ENCODE measurements around the gene ERC1. TPM values are rescaled to one million over a fixed set of nuclear protein-coding genes. Genes with fewer than 3 reads are reported as not detected.

The ERC1 gene
- total and polyA plus RNA-seq, 2 donors from 2014 or later = 5.1 to 68.3 TPM

GRCh38 chr12:1204581-1205121 lies 213.6 kb downstream of the ERC1 start:
- intact Hi-C loops (cut with DNase I) = no loop called here
- no peak for FAIRE-seq

GRCh38 chr12:1205512-1206060 lies 214.6 kb downstream of the ERC1 start:
- no peak overlapping the region for H3K4me3 ChIP-seq (ENCODE audit: low read length in 3 of 3)
- no peaks in the 10 kb centered on the region for H3K4me1 ChIP-seq (ENCODE audit: control insufficient read depth in 2 of 3, insufficient read depth in 2 of 3, low read depth in 1 of 3, low read length in 3 of 3)
- no peak overlapping the region for H3K9ac ChIP-seq (ENCODE audit: low read length in 3 of 3)
- TF ChIP-seq CTCF (IDR thresholded peaks at IDR 0.05; ENCODE audit: borderline replicate concordance, extremely low read depth, insufficient read depth) = no peak
- DNase-seq (peak in 1 of 5 donors; percentile 11), FAIRE-seq (no peak)
- H3K27ac ChIP-seq (ENCODE audit: low read depth in 2 of 2, low read length in 2 of 2) = no peak overlapping the region
- no peaks in the 10 kb centered on the region for H3K27me3 ChIP-seq (ENCODE audit: control insufficient read depth, insufficient read depth, low read length)
- no peaks in the 10 kb centered on the region for H3K36me3 ChIP-seq (ENCODE audit: control insufficient read depth in 2 of 3, insufficient read depth in 3 of 3, low read length in 3 of 3)
- no peaks in the 10 kb centered on the region for H3K9me3 ChIP-seq (ENCODE audit: control insufficient read depth in 2 of 3, insufficient read depth in 1 of 3, low read length in 3 of 3)
- intact Hi-C loops (cut with DNase I) = no loop called here

More at GRCh38 chr12:1204581-1205121, 213.6 kb downstream of the ERC1 start:
- Histone ChIP-seq H3K36me3 (ENCODE audit: control insufficient read depth in 2 of 3, insufficient read depth in 3 of 3, low read length in 3 of 3) (no peaks in the 10 kb centered on the region), H3K27ac (ENCODE audit: low read depth in 2 of 2, low read length in 2 of 2) (peak overlapping the region in 1 of 2 donors; percentile 72), H3K9me3 (ENCODE audit: control insufficient read depth in 2 of 3, insufficient read depth in 1 of 3, low read length in 3 of 3) (no peaks in the 10 kb centered on the region), H3K4me3 (ENCODE audit: low read length in 3 of 3) (peak overlapping the region; percentile 38 to 60 (median 42)), H3K27me3 (ENCODE audit: control insufficient read depth, insufficient read depth, low read length) (no peaks in the 10 kb centered on the region), H3K9ac (ENCODE audit: low read length in 3 of 3) (peak overlapping the region in 2 of 3 donors; percentile 16 to 43), H3K4me1 (ENCODE audit: control insufficient read depth in 2 of 3, insufficient read depth in 2 of 3, low read depth in 1 of 3, low read length in 3 of 3) (no peaks in the 10 kb centered on the region)
- no peak for TF ChIP-seq CTCF (IDR thresholded peaks at IDR 0.05; ENCODE audit: borderline replicate concordance, extremely low read depth, insufficient read depth)
- peak in 1 of 5 donors; percentile 19 for DNase-seq

GRCh38 chr12:1206118-1206734 lies 215.2 kb downstream of the ERC1 start:
- H3K27me3 ChIP-seq (ENCODE audit: control insufficient read depth, insufficient read depth, low read length) = no peaks in the 10 kb centered on the region
- no peak overlapping the region for H3K27ac ChIP-seq (ENCODE audit: low read depth in 2 of 2, low read length in 2 of 2)
- no peaks in the 10 kb centered on the region for H3K9me3 ChIP-seq (ENCODE audit: control insufficient read depth in 2 of 3, insufficient read depth in 1 of 3, low read length in 3 of 3)
- no peak overlapping the region for H3K4me3 ChIP-seq (ENCODE audit: low read length in 3 of 3)
- DNase-seq (peak in 1 of 5 donors; percentile 43), FAIRE-seq (no peak)
- intact Hi-C loops (cut with DNase I) = no loop called here
- no peak overlapping the region for H3K9ac ChIP-seq (ENCODE audit: low read length in 3 of 3)
- no peaks in the 10 kb centered on the region for H3K4me1 ChIP-seq (ENCODE audit: control insufficient read depth in 2 of 3, insufficient read depth in 2 of 3, low read depth in 1 of 3, low read length in 3 of 3)
- no peak for TF ChIP-seq CTCF (IDR thresholded peaks at IDR 0.05; ENCODE audit: borderline replicate concordance, extremely low read depth, insufficient read depth)
- H3K36me3 ChIP-seq (ENCODE audit: control insufficient read depth in 2 of 3, insufficient read depth in 3 of 3, low read length in 3 of 3) = no peaks in the 10 kb centered on the region

Data from kidney (tissue), 14 donors.